Sigmoid colon (tissue), 4 donors: Measurements from ENCODE around the gene DMTF1.

Experiments
- CTCF ChIP-seq, 4 experiments: fragments of 450-650 bp in 3 of 4; fragments of 200-600 bp in 1 of 4; IDR thresholded peaks; one replicate each; pipeline ENCODE4 v1.5.1; 2016 to 2019; ENCODE audit warnings: antibody characterized with exemption in 4 of 4, mild to moderate bottlenecking in 3 of 4, moderate library complexity in 2 of 4
- EP300 ChIP-seq, 4 donors: sonication (generic); formaldehyde crosslinking; IDR thresholded peaks; one replicate each; pipeline ENCODE4 v1.6.1; 2017; ENCODE audit warnings: antibody characterized with exemption in 4 of 4
- POLR2A ChIP-seq, 2 donors: fragments of 450-650 bp; IDR thresholded peaks; one replicate each; pipeline ENCODE4 v1.6.1; 2016; ENCODE audit warnings: antibody characterized with exemption in 2 of 2, mild to moderate bottlenecking in 2 of 2, moderate library complexity in 2 of 2

GRCh38 chr7:87188930-87189329 is 36.7 kb downstream of the DMTF1 start:
- TF ChIP-seq CTCF (IDR thresholded peaks at IDR 0.05) (no peak), EP300 (IDR thresholded peaks at IDR 0.05) (no peak), POLR2A (IDR thresholded peaks at IDR 0.05) (no peak)
